HL-60 (cell line): ENCODE results near the gene CLIC4.
A peak's percentile ranks its signal among the peaks of the same experiment; 100 is the strongest.

Experiments used
- DNase-seq, 2 experiments: peaks; one replicate each; pipeline ENCODE4 v3.0.0-alpha.2; 2010 to 2020; ENCODE audit warnings: low read depth in 1 of 2, low spot score in 1 of 2
- H3K27ac ChIP-seq: fragments of 250-450 bp; sonication (Bioruptor Pico); replicated peaks from 2 replicates; pipeline ENCODE4 v1.5.1; 2020; ENCODE audit warnings: mild to moderate bottlenecking, moderate library complexity
- H3K27me3 ChIP-seq: fragments of 250-450 bp; sonication (Bioruptor Pico); 2 replicates; pipeline ENCODE4 v1.5.1; 2021; ENCODE audit warnings: mild to moderate bottlenecking, moderate library complexity; ENCODE audit not compliant: insufficient read depth, poor library complexity, severe bottlenecking
- H3K4me3 ChIP-seq: replicated peaks from 2 replicates; pipeline ENCODE4 v1.5.1; 2011; ENCODE audit warnings: mild to moderate bottlenecking, control low read depth, low read length; ENCODE audit not compliant: insufficient read depth
- GABPA ChIP-seq: IDR thresholded peaks from 2 replicates; pipeline ENCODE4 v1.6.1; 2012; ENCODE audit warnings: low read depth
- POLR2AphosphoS5 ChIP-seq: IDR thresholded peaks from 2 replicates; pipeline ENCODE4 v1.6.1; 2012; ENCODE audit warnings: low read depth
- REST ChIP-seq: IDR thresholded peaks from 2 replicates; pipeline ENCODE4 v1.6.1; 2012; ENCODE audit warnings: low read depth; ENCODE audit not compliant: insufficient replicate concordance
- SPI1 ChIP-seq: IDR thresholded peaks from 2 replicates; pipeline ENCODE4 v1.6.1; 2012; ENCODE audit warnings: low read depth, mild to moderate bottlenecking, borderline replicate concordance
- TF ChIP-seq, protein P1 (sequence below): IDR thresholded peaks from one replicate; pipeline ENCODE4 v1.5.1; 2011; ENCODE audit warnings: low read length, control low read depth, inconsistent platforms; ENCODE audit not compliant: insufficient read depth

The CLIC4 gene

DNA sequence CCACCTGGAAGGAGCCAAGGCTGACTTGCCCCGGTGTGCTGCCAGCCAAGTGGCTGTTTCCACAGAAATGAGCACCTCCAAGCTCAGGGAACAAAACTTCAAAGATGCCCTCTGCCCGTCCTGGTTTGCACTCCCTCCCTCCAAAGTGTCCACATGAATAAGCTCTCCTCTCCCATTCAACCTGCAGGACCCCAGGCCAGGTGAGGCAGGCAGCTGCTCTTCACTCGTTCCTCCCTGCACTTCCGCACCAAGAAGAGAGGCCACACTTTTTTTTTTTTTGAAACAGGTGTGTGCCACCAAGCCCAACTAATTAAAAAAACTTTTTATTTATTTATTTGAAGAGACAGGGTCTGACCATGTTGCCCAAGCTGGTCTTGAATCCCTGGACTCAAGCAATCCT is 18.5 kb upstream of the CLIC4 start:
- DNase-seq = no peak
- TF ChIP-seq GABPA = no peak
- TF ChIP-seq SPI1 = no peak
- no peak for TF ChIP-seq REST
- no peak for TF ChIP-seq POLR2AphosphoS5
- TF ChIP-seq, protein P1, sequence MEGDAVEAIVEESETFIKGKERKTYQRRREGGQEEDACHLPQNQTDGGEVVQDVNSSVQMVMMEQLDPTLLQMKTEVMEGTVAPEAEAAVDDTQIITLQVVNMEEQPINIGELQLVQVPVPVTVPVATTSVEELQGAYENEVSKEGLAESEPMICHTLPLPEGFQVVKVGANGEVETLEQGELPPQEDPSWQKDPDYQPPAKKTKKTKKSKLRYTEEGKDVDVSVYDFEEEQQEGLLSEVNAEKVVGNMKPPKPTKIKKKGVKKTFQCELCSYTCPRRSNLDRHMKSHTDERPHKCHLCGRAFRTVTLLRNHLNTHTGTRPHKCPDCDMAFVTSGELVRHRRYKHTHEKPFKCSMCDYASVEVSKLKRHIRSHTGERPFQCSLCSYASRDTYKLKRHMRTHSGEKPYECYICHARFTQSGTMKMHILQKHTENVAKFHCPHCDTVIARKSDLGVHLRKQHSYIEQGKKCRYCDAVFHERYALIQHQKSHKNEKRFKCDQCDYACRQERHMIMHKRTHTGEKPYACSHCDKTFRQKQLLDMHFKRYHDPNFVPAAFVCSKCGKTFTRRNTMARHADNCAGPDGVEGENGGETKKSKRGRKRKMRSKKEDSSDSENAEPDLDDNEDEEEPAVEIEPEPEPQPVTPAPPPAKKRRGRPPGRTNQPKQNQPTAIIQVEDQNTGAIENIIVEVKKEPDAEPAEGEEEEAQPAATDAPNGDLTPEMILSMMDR = no peak
- H3K27ac ChIP-seq = no peak overlapping the region
- no peaks in the 10 kb centered on the region for H3K27me3 ChIP-seq
- H3K4me3 ChIP-seq = no peak overlapping the region

DNA sequence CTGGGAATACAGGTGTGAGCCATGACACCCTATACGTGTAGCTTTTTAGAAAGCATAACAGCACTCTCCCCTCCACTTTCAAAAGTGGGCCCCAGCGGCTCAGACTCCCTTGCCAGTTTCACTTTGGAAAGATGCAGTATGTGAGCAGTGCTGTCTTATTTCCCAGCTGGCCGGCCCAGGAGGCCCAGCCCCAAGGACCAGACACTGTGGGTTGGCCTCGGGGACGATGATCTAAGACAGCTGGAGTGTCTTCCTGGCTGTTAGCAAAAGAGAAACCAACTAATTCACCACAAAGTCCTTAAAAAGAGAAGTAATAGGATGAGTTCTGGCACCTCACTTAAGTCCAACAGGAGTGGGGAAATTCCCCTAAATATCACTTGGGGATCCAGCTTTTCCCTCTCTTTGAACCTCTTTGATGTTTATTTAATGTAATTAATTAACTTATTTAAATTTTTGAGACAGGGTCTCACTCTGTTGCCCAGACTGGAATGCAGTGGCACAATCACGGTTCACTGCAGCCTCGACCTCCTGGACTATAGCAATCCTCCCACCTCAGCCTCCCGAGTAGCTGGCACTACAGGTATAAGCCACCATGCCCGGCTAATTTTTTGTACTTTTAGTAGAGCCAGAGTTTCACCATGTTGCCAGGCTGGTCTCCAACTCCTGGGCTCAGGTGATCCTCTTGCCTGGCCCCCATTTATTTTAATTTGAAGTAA is 17.6 kb upstream of the CLIC4 start:
- Histone ChIP-seq H3K4me3 (no peak overlapping the region), H3K27me3 (no peaks in the 10 kb centered on the region), H3K27ac (peak overlapping the region; percentile 23; the same call in 1 of the 2 replicates)
- no peak for TF ChIP-seq REST
- peak; percentile 60; the same call in 1 of the 2 replicates for TF ChIP-seq POLR2AphosphoS5
- peak in 1 of 2 experiments; percentile 86 for DNase-seq

DNA sequence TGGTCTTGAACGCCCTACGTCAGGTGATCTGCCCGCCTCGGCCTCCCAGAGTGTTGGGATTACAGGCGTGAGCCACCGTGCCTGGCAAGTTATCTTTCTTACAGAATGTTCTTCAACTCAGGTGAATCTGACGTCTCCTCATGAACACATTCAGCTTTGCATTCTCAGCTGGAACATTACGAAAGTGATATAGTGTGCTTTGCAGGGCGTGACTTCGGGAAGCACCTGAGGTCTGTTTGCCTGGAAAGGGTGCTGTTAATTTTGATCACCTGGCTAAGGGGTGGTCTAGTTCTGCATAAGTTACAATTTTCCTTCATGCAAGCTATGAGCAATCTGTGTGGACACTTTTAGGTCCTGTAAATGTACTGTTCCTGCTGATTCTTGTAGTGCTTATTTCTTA is 16.3 kb upstream of the CLIC4 start:
- no peaks in the 10 kb centered on the region for H3K27me3 ChIP-seq
- no peak overlapping the region for H3K4me3 ChIP-seq
- TF ChIP-seq, protein P1 = no peak
- TF ChIP-seq REST (no peak), POLR2AphosphoS5 (no peak), GABPA (no peak), SPI1 (no peak)
- no peak for DNase-seq
- H3K27ac ChIP-seq = no peak overlapping the region
